Neural crest cell (in vitro differentiated cells): ENCODE results near the gene GALNT3. TPM values are rescaled to one million over a fixed set of nuclear protein-coding genes. Genes with fewer than 3 reads are reported as not detected.

Experiments
- DNase-seq: peaks from one replicate; pipeline ENCODE4 v3.0.0; 2021; ENCODE audit warnings: low read depth, mixed read lengths, low spot score
- H3K27ac Mint-ChIP-seq: one replicate; pipeline ENCODE4 v1.8.0; 2021; ENCODE audit warnings: mild to moderate bottlenecking, mixed read lengths; ENCODE audit not compliant: unreplicated experiment
- H3K27me3 Mint-ChIP-seq: 2 replicates; pipeline ENCODE4 v1.8.0; 2021; ENCODE audit warnings: low read depth, mild to moderate bottlenecking, mixed read lengths
- H3K36me3 Mint-ChIP-seq: 2 replicates; pipeline ENCODE4 v1.8.0; 2021; ENCODE audit warnings: low read depth, mild to moderate bottlenecking, mixed read lengths
- H3K4me1 Mint-ChIP-seq: 2 replicates; pipeline ENCODE4 v1.8.0; 2021; ENCODE audit warnings: mixed read lengths
- H3K4me3 Mint-ChIP-seq: one replicate; pipeline ENCODE4 v1.8.0; 2021; ENCODE audit warnings: mild to moderate bottlenecking, mixed read lengths
- H3K9me3 Mint-ChIP-seq: 2 replicates; pipeline ENCODE4 v1.8.0; 2021; ENCODE audit warnings: mixed read lengths
- total RNA-seq: library from RNA; stranded (reverse); gene quantifications from 2 replicates; pipeline ENCODE4 v1.2.1, GENCODE V29; 2021
- TF ChIP-seq, protein P1 (sequence below): fragments of 200-600 bp; sonication (generic); conservative IDR thresholded peaks from 2 replicates; pipeline ENCODE4 v1.5.0; 2021; ENCODE audit warnings: antibody characterized with exemption, mild to moderate bottlenecking

Gene GALNT3
- total RNA-seq, 1 donor from 2014 or later, result 3.1 TPM

DNA sequence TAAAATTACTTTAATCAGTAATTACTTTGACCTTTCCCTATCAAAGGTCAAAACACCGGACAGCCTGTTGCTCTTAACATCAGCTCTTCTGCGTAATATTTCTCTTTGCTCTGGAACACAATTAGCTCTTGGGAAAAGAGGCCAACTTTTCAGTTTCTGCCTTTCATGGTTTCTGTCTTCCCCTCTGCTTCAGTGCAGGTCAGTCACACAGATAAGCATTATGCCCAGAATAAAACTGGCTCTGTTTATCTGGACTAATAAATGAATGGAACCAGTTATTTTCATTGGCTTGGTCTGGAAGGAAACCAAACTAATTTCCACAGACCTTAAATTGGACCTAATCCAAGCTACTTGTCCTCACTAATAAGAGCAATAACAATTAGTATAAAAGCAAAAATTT lies 26.2 kb upstream of the GALNT3 start:
- no peaks in the 10 kb centered on the region for H3K9me3 Mint-ChIP-seq
- TF ChIP-seq, protein P1, sequence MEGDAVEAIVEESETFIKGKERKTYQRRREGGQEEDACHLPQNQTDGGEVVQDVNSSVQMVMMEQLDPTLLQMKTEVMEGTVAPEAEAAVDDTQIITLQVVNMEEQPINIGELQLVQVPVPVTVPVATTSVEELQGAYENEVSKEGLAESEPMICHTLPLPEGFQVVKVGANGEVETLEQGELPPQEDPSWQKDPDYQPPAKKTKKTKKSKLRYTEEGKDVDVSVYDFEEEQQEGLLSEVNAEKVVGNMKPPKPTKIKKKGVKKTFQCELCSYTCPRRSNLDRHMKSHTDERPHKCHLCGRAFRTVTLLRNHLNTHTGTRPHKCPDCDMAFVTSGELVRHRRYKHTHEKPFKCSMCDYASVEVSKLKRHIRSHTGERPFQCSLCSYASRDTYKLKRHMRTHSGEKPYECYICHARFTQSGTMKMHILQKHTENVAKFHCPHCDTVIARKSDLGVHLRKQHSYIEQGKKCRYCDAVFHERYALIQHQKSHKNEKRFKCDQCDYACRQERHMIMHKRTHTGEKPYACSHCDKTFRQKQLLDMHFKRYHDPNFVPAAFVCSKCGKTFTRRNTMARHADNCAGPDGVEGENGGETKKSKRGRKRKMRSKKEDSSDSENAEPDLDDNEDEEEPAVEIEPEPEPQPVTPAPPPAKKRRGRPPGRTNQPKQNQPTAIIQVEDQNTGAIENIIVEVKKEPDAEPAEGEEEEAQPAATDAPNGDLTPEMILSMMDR, result no peak
- H3K27me3 Mint-ChIP-seq, result no peaks in the 10 kb centered on the region
- H3K4me3 Mint-ChIP-seq, result no peak overlapping the region
- no peaks in the 10 kb centered on the region for H3K36me3 Mint-ChIP-seq
- no peak for DNase-seq
- no peak overlapping the region for H3K27ac Mint-ChIP-seq
- peaks cover 8% of the 10 kb centered on the region for H3K4me1 Mint-ChIP-seq

DNA sequence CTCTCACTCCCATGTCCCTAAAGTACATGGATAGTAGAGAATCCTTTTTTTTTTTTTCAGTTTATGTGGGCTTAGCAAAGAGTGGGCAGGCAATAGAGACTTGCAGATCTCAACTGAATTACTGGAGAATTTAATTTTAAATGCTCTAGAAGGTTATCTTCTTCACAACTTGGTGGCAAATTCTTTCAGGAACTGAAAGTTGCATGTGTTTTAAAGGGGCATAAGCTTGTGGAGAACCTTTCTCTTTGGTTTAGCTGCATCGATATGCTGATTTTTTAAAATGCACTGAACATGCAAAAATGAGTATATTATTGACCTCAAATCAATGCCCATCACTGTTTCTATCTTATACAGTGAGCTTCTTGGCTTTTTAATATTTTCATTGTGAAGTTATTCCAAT lies 24.9 kb upstream of the GALNT3 start:
- peaks cover 8% of the 10 kb centered on the region for H3K4me1 Mint-ChIP-seq
- H3K27me3 Mint-ChIP-seq, result no peaks in the 10 kb centered on the region
- no peak for DNase-seq
- H3K27ac Mint-ChIP-seq, result no peak overlapping the region
- no peaks in the 10 kb centered on the region for H3K9me3 Mint-ChIP-seq
- H3K4me3 Mint-ChIP-seq, result no peak overlapping the region
- TF ChIP-seq, protein P1, result no peak
- H3K36me3 Mint-ChIP-seq, result no peaks in the 10 kb centered on the region

DNA sequence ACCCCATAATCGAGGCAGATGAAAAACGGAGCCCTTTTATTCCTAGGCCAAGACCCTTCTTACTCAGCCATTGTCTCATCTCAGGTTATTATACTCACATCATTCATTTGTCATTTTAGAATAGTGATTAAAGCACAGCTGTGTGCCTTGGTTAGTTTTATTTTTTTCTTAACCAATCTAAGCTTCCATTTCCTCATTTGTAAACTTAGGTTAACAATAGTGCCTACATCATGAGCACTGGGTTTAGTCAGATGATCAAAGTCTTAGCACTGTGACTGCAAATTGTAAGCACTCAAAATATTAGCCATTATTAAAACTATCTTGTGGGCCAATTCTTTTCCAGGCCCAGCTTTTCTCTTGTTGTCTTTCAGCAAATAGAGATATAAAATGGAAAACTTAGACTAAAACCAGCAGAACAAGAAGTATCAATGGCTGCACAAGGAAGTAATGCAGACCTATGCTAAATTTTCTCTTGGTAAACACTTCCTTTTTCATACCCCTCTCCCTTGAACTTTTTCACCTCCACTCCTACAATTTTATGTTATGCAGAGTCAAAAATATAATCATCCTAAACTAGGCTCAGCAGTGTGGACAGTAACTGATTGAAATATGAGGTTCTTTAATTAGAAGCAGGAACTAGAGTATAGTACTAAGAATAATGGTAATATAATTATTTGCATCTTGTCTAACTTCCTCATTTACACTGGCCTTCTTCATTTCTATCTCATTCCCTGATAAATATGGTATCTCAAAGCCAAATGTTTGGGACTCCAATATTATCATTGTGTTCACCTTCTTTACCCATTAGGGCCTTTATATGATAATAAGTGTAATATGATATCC lies 21.5 kb upstream of the GALNT3 start:
- no peaks in the 10 kb centered on the region for H3K9me3 Mint-ChIP-seq
- H3K4me3 Mint-ChIP-seq, result no peak overlapping the region
- H3K27me3 Mint-ChIP-seq, result no peaks in the 10 kb centered on the region
- TF ChIP-seq, protein P1, result no peak
- no peak overlapping the region for H3K27ac Mint-ChIP-seq
- no peaks in the 10 kb centered on the region for H3K36me3 Mint-ChIP-seq
- H3K4me1 Mint-ChIP-seq, result peaks cover 6% of the 10 kb centered on the region
- DNase-seq, result no peak

DNA sequence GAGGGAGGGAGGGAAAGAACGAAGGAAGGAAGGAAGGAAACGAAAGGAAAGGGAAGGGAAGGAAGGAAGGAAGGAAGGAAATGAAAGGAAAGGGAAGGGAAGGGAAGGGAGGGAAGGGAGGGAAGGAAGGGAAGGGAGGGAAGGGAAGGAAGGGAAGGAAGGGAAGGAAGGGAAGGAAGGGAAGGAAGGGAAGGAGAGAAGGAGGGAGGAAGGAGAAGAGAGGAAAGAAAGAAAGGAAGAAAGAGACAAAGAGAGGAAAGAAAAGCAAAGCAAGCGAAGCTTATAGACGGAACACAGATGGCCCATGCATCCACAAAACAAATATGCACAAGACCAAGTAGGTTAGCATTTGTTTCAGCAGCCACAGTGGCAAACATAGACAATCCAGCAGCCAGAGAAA lies 20.4 kb upstream of the GALNT3 start:
- peaks cover 2% of the 10 kb centered on the region for H3K36me3 Mint-ChIP-seq
- H3K4me3 Mint-ChIP-seq, result no peak overlapping the region
- no peak for DNase-seq
- H3K4me1 Mint-ChIP-seq, result peaks cover 6% of the 10 kb centered on the region
- H3K9me3 Mint-ChIP-seq, result no peaks in the 10 kb centered on the region
- no peak overlapping the region for H3K27ac Mint-ChIP-seq
- H3K27me3 Mint-ChIP-seq, result no peaks in the 10 kb centered on the region
- TF ChIP-seq, protein P1, result no peak

DNA sequence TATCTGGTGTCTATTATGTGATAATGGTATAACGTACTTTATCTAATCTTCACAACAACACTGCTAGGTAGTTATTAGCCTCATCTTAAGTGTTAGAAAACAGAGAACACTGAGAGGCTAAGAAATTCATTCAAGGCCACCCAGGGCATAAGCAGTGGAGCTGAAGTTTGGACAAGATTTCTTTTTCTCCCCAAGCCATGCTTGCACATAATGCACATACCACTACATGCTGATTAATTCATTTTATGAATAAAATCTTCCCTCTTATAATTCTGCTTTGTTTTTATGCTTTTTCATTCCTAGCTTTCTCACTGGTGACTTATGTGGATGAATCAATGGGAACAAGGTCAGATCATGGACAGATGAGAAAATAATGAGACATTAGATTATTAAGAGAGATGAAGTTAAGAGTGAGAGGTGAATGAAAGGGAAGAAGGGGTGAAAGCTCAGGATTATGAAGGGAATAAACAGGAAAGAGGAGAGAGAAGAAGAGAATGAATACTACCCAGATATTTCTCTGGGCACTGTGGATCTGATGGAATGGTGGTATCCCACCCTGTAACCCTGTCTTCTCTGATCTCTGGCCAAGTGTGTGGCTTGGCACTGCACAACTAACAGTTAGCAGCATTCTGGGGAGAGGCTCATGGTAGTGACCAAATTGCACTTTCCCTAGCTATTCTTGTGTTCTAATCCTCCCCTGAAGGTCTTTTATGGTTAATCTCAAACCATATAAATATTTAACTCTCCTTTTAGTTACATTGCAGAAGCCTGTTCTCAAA lies 17.7 kb upstream of the GALNT3 start:
- TF ChIP-seq, protein P1, result no peak
- H3K36me3 Mint-ChIP-seq, result peaks cover 6% of the 10 kb centered on the region
- no peaks in the 10 kb centered on the region for H3K27me3 Mint-ChIP-seq
- H3K4me1 Mint-ChIP-seq, result peaks cover 9% of the 10 kb centered on the region
- H3K27ac Mint-ChIP-seq, result no peak overlapping the region
- DNase-seq, result no peak
- H3K4me3 Mint-ChIP-seq, result no peak overlapping the region
- H3K9me3 Mint-ChIP-seq, result no peaks in the 10 kb centered on the region
